Measurements from ENCODE around the gene CLDN9.

DNA sequence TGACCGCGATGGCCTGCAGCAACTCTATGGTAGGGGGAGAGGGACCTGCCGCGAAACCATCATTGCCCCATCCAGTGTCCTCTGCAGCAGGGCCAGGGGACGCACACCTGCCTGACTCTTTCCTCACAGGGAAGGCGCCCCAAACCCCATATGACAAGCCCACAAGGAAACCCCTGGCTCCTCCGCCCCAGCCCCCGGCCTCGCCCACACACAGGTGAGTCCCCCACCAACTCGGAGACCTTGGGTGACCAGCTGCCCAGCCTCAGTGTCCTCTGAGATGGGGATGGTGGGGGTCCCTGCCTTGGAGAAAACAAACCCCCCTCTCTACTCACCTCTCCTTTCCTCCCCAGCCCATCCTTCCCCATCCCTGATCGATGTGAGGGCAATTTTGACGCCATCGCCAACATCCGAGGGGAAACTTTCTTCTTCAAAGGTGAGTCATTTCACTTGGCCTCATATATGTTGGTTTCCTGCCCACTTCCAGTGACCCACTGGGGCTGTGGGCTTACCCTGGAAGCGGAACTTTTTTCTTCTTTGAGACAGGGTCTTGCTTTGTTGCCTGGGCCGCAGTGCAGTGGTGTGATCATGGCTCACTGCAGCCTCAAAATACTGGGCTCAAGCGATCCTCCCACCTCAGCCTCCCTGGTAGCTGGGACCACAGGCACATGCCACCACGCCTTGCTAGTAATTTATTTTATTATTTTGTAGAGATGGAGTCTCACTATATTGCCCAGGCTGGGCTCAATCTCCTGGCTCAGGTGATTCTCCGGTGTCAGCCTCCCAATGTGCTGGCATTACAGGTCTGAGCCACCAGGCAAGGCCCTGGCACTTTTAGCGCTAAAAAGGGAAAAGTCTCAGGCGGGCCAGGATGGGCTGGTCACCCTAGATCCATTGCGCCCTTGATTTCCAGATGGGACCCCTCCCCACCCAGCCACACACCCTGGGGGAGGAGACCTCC lies 44.7 kb downstream of the CLDN9 start:
- TF ChIP-seq CTCF (IDR thresholded peaks at IDR 0.05) (no peak), POLR2A (IDR thresholded peaks at IDR 0.05) (no peak)

Measured in gastroesophageal sphincter (tissue), 3 donors.